ENCODE measurements around the gene ST8SIA4. TPM values are rescaled to one million over a fixed set of nuclear protein-coding genes. Genes with fewer than 3 reads are reported as not detected.

ST8SIA4 gene
- polyA plus RNA-seq, 3 donors: 12.4 to 36.4 (median 30.7) TPM

DNA sequence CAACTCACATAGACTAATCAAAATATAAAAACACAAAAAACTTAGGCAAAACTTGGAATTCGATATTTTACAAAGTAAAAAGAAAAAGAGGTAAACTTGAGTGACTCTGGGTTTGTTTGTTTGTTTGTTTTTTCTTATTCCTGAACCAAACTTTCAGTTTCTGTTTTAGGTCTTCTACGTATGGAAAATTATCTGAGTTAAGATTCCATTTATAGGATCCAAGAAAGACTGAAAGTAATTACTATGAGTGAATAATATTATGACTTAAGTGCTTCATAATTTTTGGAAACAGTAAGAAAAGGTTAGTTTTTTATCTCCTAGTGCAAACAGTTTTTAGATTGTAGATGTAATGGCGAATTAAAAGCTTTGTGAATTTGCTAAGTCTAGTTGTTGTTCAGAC lies 13.2 kb downstream of the ST8SIA4 start:
- no CpG with 5 or more reads among the region's 3 CpGs for WGBS (ENCODE audit: insufficient coverage)
- H3K36me3 ChIP-seq (replicated peaks in 1 of 2; ENCODE audit: control insufficient read depth in 1 of 2, insufficient read depth in 2 of 2, low read length in 2 of 2): peaks cover 42 to 47% of the 10 kb centered on the region in 2 donors
- H3K9me3 ChIP-seq (replicated peaks in 1 of 2; ENCODE audit: control insufficient read depth in 1 of 2, insufficient read depth in 1 of 2, low read length in 2 of 2): no peaks in the 10 kb centered on the region
- DNase-seq: peak in 2 of 3 donors; percentile 17 to 25
- H2AFZ ChIP-seq (ENCODE audit: insufficient read depth, low read depth, low read length, poor library complexity, severe bottlenecking): peak overlapping the region; percentile 4
- peak overlapping the region in 1 of 2 donors; percentile 86 for H3K27ac ChIP-seq (ENCODE audit: low read depth in 1 of 2, low read length in 2 of 2)
- Mint-ChIP-seq H3K4me3 (peak overlapping the region; percentile 68 to 73), H3K36me3 (peaks cover 41 to 49% of the 10 kb centered on the region in 2 donors), H3K27me3 (ENCODE audit: low read depth in 3 of 3) (no peaks in the 10 kb centered on the region), H3K27ac (peak overlapping the region; percentile 86 to 94 (median 90)), H3K9me3 (no peaks in the 10 kb centered on the region), H3K4me1 (peaks cover 22% of the 10 kb centered on the region)
- H3K9ac ChIP-seq (ENCODE audit: insufficient read depth, low read length, poor library complexity, severe bottlenecking): peak overlapping the region; percentile 46
- H3K27me3 ChIP-seq (ENCODE audit: control insufficient read depth in 2 of 2, insufficient read depth in 2 of 2, low read length in 2 of 2): no peaks in the 10 kb centered on the region
- TF ChIP-seq, protein P1, sequence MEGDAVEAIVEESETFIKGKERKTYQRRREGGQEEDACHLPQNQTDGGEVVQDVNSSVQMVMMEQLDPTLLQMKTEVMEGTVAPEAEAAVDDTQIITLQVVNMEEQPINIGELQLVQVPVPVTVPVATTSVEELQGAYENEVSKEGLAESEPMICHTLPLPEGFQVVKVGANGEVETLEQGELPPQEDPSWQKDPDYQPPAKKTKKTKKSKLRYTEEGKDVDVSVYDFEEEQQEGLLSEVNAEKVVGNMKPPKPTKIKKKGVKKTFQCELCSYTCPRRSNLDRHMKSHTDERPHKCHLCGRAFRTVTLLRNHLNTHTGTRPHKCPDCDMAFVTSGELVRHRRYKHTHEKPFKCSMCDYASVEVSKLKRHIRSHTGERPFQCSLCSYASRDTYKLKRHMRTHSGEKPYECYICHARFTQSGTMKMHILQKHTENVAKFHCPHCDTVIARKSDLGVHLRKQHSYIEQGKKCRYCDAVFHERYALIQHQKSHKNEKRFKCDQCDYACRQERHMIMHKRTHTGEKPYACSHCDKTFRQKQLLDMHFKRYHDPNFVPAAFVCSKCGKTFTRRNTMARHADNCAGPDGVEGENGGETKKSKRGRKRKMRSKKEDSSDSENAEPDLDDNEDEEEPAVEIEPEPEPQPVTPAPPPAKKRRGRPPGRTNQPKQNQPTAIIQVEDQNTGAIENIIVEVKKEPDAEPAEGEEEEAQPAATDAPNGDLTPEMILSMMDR (IDR thresholded peaks at IDR 0.05): no peak
- H3K4me1 ChIP-seq (ENCODE audit: control insufficient read depth in 1 of 2, insufficient read depth in 2 of 2, low read length in 2 of 2): peaks cover 4 to 16% of the 10 kb centered on the region in 2 donors
- peaks cover 20% of the 10 kb centered on the region for H4K20me1 ChIP-seq (ENCODE audit: insufficient read depth, low read length)
- intact Hi-C loops (cut with micrococcal nuclease): no loop called here
- H3K4me2 ChIP-seq (replicated peaks; ENCODE audit: extremely low read depth, low read length, poor library complexity, severe bottlenecking): peak overlapping the region; percentile 73
- H3K79me2 ChIP-seq (ENCODE audit: insufficient read depth, low read length): peaks cover 94% of the 10 kb centered on the region
- H3K4me3 ChIP-seq (replicated peaks in 1 of 3; ENCODE audit: low read depth in 2 of 3, low read length in 3 of 3): peak overlapping the region; percentile 28 to 69 (median 66)

DNA sequence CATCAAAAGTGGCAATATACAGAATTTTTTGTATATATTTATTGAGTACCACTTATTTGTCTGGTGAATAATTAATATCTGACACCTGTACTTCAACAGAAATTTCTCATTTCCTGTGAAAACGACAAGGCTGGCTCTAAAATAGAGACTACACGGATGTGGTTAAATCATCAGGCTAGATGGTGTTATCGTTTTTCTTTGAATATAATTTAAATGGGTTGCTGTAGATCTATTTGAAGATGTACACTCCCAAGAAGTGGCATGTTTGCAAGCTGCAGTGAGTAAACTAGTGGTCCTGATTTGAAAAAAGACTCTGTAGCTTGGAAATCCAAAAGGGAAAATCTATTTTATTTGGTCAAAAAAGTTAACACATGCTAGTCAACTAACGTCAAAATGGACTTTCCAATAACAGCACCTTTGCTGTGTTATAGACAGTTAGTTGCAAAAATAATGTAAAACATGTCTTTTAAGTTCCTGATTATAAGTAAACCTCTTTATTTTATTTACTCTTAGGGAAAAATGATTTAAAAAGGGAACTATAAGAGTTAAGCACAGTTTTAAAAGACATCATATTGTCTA lies 13.8 kb downstream of the ST8SIA4 start:
- H3K9ac ChIP-seq (ENCODE audit: insufficient read depth, low read length, poor library complexity, severe bottlenecking): peak overlapping the region; percentile 46
- peak overlapping the region; percentile 73 for H3K4me2 ChIP-seq (replicated peaks; ENCODE audit: extremely low read depth, low read length, poor library complexity, severe bottlenecking)
- H3K27ac ChIP-seq (ENCODE audit: low read depth in 1 of 2, low read length in 2 of 2): peak overlapping the region in 1 of 2 donors; percentile 86
- H4K20me1 ChIP-seq (ENCODE audit: insufficient read depth, low read length): peaks cover 27% of the 10 kb centered on the region
- Mint-ChIP-seq H3K27me3 (ENCODE audit: low read depth in 3 of 3) (no peaks in the 10 kb centered on the region), H3K36me3 (peaks cover 42 to 49% of the 10 kb centered on the region in 2 donors), H3K27ac (peak overlapping the region in 6 of 7 donors; percentile 19 to 94 (median 90)), H3K4me1 (peaks cover 23% of the 10 kb centered on the region), H3K4me3 (peak overlapping the region; percentile 68 to 73), H3K9me3 (peaks cover 0 to under 1% (median 0%) of the 10 kb centered on the region in 7 donors)
- peak overlapping the region in 1 of 3 experiments; percentile 69 for H3K4me3 ChIP-seq (replicated peaks in 1 of 3; ENCODE audit: low read depth in 2 of 3, low read length in 3 of 3)
- peak overlapping the region; percentile 31 for H2AFZ ChIP-seq (ENCODE audit: insufficient read depth, low read depth, low read length, poor library complexity, severe bottlenecking)
- H3K36me3 ChIP-seq (replicated peaks in 1 of 2; ENCODE audit: control insufficient read depth in 1 of 2, insufficient read depth in 2 of 2, low read length in 2 of 2): peaks cover 41 to 47% of the 10 kb centered on the region in 2 donors
- peaks cover 94% of the 10 kb centered on the region for H3K79me2 ChIP-seq (ENCODE audit: insufficient read depth, low read length)
- H3K9me3 ChIP-seq (replicated peaks in 1 of 2; ENCODE audit: control insufficient read depth in 1 of 2, insufficient read depth in 1 of 2, low read length in 2 of 2): no peaks in the 10 kb centered on the region
- no CpG with 5 or more reads among the region's 4 CpGs for WGBS (ENCODE audit: insufficient coverage)
- TF ChIP-seq, protein P1 (IDR thresholded peaks at IDR 0.05): no peak
- intact Hi-C loops (cut with micrococcal nuclease): no loop called here
- H3K4me1 ChIP-seq (ENCODE audit: control insufficient read depth in 1 of 2, insufficient read depth in 2 of 2, low read length in 2 of 2): peaks cover 4 to 16% of the 10 kb centered on the region in 2 donors
- DNase-seq: no peak
- H3K27me3 ChIP-seq (ENCODE audit: control insufficient read depth in 2 of 2, insufficient read depth in 2 of 2, low read length in 2 of 2): no peaks in the 10 kb centered on the region
